HG02870 (cell line): ENCODE data around the gene AURKA.
"Not testable (repeated sequence)": the region's sequence is repeated elsewhere in the genome, so short reads cannot be mapped to it uniquely, and the experiment has no call there.

Source experiments
- ATAC-seq: cut with Tn5 transposase; IDR thresholded peaks from one replicate; pipeline ENCODE4 v1.9.1; 2021; ENCODE audit warnings: mild to moderate bottlenecking, moderate library complexity; ENCODE audit not compliant: unreplicated experiment

AURKA gene

DNA sequence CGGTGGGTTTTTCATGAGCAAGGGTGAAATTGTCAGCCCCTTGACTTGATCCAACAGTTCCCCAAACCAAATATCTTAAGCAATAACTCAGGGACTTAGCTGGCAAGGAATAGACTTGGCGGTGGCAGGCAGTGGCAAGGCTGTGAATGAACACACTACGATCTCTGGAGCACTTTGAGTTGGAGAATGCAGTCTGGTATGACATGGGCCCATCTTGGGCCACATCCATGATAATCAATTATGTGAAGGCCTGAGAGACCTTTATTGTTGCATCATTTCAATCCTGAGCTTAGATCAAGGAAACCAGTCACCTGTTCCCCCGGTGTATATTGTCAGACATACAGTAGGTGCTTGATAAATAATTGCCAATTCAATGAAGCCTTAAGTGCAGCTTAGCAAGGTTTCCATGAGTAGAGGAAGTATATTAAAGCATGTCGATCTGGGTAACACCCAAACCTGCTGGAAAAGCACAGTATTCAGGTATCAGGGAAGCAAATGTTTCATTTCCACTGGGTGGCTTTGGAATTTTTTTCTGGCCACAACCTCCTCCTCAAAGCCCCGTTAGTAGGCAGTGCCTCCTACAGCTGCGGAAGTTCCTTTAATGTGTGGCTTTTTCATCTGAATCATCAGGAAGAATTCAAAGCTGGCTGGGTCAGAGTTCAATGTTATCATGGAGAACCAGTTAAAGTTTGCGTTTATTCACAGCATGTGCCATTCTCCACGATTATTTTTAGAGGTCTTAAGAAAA lies 30.2 kb upstream of the AURKA start:
- no peak for ATAC-seq

DNA sequence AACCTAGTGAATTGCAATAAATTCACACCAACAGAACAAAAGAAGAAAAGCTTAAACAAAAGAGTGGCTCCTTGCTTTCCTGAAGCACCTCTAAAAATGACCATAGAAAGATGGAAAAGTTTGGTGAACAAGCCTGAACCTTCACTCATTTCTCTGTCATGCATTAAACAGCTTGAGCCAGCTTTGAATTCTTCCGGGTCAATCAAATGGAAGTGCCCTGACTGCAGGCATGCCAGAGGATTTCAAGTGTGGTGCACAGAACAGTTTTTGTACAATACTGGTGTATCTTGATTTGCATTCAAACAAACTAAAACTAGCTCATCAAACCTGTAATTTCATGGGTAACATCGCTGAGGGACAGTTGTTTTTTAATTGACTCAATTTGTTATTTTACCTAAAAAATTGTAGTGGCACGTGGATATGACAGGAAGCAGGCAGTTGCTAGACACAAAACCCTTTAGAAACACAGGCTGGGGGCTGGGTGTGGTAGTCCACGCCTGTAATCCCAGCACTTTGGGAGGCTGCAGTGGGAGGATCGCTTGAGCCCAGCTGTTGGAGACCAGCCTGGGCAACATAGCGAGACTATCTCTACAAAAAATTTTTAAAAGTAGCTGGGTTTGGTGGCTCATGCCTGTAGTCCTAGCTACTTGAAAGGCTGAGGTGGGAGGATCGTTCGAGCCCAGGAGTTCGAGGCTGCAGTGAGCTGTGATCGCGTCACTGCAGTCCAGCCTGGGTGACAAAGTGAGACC lies 29.1 kb upstream of the AURKA start:
- ATAC-seq, result no peak

DNA sequence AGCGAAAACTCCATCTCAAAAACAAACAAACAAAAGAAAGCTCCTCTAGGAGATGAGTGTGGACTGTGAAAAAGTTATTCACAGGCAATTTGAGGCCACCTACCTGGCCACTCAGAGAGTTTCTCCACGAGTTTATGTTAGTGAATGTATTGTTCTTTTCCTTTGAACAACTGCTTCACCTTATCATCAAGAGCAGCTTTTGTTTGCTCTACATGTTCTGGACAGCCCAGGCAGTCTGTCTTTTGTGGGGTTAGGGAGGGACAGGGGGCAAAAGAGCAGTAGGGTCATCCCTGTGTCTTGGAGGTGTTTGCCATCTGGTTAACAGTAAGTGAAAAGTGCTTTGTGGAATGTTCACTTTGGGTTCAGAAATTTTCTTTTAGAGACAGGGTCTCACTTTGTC lies 28.0 kb upstream of the AURKA start:
- ATAC-seq, result no peak

DNA sequence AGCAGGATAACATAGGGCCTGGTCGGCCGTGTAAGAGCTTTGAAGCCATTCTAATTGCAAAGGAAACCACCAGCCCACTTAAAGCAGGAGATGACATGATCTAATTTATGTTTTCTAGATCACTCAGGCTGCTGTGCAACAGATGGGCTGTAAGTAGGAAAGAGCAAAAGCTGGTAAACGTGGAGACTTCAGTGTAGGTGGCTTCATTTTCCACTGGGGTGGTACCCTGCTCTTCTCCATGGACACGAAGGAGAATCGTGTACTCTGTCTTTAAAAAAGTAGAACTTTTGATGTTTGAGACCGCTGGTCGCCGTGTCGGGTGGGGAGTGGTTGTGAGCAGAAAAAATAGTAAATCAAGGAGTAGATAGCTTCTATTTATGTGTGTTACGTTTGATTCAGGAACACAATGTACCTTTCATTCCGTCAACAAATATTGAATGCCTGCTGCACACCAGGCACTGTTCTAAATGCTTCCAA lies 26.4 kb upstream of the AURKA start:
- no peak for ATAC-seq

DNA sequence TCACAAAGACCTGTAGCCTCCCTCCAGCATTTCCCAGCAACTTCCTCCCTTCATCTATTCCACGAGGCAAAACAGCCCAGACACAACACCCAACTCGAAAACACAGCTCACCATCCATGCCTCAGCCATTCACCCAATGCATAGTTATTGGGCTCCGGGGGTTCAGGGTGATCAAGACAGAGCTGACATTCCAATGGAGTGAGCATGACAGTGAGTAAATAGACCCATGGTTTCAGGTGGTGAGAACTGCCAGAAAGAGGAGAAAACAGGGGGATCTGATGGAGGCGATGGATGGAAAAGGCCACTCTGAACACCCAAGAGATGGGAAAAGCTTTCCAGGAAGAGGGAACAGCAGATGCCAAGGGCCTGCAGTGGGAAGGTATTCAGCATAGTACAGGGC lies 25.9 kb upstream of the AURKA start:
- no peak for ATAC-seq

DNA sequence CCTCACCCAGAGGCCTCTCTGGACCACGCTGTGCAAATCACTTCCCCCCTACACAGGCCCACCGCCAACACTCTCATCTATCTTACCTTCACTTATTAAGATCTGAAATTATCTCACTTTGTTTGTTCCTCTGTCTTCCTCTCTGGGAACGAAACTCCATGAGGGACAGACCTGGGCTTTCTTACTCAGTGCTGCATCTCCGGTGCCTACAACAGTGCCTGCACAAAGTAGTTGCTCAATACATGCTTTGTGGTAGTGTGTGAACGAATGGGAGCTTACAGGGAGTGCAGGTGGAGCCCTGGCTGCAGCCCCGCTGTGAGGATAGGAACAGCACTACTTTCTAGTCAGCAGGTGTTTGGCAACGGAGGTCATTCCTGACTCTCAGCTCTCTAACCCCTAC lies 25.4 kb upstream of the AURKA start:
- ATAC-seq, result no peak

DNA sequence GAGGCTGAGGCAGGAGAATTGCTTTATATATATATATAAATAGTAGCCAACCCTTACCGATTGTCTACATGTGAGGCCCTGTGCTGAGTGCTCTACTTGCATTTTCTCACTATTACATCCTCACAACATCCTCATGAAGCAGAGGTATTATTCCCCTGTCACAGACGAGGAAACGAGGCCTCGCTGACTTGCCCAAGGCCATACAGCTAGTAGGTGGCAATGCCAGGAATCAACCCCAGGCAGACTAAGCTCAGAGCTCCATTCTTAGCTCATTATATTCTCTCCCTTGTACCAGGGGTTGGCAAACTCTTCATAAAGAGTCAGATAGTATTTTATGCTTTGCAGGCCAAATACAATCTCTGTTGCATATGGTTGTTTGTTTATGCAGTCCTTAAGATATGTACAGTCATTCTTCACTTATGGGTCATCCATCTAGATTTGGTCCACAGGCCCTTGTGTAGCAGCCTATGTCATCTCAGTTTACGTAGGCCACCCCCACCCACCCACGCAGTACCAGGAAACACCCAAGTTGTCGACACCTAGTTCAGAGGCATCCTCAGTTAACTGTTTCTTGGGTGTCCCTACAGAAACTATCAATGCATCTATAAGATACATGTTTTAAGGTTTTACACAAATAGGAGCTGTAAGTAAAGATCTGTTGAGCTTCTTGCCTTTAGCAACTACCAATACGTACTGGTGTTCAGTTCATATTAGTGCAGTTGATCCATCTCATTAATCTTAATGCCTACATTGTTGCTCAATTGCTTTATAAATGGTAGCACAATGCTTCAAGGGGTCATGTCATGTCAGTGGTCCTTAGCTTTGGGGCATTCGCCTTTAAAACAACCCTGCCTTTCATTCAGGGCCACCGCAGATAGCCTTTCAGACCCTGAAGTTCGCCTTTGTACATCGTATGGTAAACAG lies 23.1 kb upstream of the AURKA start:
- no peak for ATAC-seq

DNA sequence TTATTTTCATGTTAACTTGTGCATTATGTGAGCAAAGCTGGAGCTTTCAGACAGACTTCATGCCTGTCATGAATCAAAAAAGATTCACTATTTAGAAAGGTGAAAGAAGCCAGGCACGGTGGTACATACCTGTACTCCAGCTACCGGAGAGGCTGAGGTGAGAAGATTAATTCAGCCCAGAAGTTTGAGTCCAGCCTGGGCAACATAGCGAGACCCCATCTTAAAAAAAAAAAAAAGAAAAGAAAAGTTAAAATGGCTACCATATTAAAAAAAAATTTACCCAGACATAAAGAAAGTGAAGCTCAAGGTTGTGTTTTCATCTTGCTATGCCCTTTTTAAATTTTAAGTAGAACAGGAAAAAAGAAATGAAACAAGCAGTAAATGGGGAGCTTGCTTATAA lies 20.9 kb upstream of the AURKA start:
- ATAC-seq, result no peak

DNA sequence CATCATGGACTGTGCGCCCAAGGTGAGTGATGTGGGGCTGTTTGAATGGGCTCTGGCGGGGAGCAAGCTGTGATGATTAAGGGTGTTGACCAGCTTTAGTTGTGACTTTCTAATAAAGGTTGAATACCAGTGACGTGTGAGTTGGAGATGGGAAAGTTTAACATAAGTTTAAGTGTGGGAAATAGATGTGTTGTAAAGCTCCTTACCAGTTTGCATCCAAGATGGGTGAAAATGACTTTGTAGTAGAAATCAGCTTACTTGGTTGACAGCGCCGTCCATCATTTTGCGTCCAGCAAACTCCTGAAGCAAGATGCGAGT lies 20.4 kb upstream of the AURKA start:
- ATAC-seq, result no peak

DNA sequence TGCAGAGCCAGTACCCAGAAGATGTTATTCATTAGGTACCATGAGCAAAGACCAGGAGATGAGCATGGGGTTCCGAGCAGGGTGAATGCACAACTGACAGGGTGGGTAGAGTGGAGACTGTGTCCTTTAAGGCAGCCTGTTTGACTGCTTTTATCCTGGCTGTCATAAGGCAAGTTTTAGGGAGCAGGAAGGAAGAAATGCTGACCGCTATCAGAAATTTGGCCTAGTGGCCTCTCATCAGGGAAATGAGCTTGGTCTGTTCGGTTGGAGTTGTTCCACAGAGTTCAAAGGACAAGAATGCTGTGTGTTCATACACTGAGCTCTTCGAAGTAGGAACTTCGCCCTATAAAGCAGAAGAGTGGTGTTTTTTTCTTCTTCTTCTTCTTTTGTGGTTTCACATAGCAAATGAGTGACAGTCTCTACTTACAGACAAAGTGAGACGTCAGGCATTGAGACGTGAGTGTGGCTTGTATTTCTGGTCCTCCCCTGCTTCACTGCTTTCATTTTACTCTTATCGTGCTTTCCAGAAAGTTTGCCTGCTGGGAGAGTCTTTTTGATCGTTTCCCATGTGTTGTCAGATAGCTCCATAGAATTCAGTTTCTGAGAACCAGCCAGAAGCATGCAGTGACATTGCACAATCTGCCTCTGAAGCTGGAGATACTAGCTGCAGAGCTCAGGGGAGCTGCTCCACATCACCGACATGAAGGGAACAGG lies 19.9 kb upstream of the AURKA start, which contains the start of gene CASS4:
CASS4 (plus strand) TSS at position 502 of the 714 bp plus-strand sequence; CDS start at position 701, 199 bp downstream.
- peak; percentile 66 for ATAC-seq

DNA sequence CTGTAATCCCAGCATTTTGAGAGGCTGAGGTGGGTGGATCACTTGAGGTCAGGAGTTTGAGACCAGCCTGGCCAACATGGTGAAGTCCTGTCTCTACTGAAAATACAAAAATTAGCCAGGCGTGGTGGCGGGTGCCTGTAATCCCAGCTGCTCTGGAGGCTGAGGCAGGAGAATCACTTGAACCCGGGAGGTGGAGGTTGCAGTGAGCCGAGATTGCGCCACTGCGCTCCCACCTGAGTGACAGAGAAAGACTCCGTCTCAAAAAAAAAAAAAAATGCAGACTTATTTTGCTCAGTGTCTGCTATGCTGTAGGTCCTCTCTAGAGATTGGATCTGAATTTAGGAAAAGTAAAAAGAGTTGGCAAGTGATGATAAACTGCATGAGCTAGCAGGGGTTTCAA lies 19.3 kb upstream of the AURKA start:
- ATAC-seq, result not testable (repeated sequence)

DNA sequence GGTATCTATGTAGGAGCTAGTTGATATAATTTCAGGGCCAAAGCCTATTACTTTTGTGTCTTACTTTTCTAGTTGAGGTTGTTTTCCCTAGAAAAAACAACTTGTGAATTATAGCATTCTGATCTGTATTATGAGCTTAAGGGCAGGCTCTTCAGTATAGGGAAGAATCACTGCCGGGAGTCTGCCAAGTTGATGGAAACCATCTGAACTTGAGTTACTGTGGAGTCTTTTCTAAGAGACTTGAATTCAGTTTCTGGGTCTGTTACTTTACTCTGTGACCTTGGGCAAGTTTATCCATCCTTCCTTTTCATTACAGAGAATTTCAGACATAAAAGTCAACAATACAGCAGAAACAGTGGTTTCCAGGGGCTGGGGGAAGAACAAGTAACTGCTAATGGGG lies 17.9 kb upstream of the AURKA start:
- ATAC-seq, result no peak

DNA sequence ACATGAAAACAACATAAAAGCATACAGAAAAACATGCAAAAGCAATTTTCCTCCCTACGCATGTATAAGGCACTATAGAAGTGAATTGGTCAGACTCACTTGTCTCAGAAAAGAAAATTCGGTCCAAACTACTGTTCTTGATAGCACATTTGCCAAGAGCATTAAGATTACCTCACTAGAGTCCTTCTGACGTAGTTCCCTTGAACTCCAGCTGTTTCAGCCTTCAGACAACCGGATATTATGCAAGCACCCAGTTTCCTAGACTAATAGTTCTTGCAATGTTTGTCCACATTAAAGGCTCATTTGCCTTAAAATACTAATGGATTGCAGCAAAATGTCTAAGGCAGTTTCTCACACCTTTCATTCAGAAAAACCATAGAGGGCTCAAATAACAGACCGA lies 17.5 kb upstream of the AURKA start:
- ATAC-seq, result no peak

DNA sequence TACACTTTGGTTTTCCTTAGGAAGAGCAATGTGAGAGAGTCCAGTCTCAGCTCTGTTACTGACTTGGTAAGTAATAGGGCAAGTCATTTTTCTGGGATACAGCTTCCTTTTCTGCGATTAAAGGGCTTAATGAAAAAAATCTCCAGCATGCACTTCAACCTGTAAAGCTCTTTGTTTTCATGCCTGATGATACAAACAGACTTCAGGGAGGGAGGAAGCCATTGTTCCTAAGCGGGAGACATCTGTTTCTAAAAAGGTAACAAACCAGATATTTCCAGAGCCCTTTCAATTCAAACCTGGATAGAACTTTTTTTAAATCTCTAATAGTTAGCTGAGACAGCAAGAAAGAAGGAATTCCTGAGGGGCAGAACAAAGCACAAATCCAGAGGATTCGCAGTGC lies 14.9 kb upstream of the AURKA start:
- no peak for ATAC-seq

DNA sequence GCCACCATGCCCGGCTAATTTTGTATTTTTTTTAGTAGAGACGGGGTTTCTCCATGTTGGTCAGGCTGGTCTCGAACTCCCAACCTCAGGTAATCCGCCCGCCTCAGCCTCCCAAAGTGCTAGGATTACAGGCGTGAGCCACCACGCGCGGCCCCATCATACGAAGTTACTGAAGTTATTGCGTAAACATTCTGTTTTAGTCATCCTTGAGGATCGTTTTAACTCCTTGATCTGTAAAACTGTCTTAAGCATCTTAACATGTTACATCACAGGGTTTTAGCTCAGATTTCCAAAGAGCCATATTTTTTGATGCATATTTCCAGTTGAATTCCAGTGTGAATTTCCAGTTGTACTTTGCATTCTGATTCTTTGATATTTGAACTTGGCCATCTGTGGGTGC lies 13.3 kb upstream of the AURKA start:
- not testable (repeated sequence) for ATAC-seq

DNA sequence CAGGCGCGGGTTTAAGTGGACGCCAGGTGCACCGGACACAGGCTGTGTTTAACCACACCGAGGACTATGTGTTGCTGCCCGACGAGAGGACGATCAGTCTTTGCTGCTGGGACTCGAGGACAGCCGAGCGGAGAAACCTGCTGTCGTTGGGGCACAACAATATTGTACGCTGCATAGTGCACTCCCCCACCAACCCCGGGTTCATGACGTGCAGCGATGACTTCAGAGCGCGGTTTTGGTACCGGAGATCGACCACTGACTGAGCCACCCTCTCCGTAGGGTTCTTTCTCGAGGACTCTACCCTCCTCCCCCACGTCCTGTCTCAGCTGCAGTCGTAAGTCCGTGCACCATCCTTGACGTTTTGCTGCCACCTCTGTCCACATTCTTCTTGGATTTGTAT lies 11.4 kb upstream of the AURKA start:
- ATAC-seq, result no peak

DNA sequence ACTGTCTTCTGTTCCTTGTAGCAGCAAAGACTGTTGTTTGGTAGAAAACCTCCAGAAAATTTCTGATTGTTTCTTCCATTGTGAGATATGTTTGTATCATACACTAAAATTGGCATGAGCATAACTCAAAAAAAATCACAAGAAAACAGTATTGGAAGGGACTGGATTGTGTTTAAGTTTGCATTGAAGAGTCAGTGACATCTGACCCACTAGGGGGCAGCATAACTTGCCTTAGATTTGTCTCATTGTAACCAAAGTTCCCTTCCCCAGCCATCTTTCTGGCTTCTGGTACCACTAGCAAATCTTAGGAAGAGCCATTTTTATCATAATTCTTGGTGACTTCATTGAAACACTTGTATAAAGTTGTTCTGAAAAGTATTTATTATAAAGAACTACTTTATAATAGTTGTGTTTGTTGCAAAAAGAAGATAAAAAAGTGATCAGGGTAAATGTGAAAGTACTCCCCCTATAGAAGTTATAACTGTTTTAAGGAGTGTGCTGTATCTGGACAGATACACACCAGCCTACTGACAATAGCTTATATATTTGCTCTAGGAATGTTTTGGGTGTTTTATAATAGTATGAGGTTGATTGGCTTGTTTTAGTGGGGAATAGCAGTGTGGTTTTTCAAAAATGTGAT lies 8.1 kb upstream of the AURKA start:
- no peak for ATAC-seq

DNA sequence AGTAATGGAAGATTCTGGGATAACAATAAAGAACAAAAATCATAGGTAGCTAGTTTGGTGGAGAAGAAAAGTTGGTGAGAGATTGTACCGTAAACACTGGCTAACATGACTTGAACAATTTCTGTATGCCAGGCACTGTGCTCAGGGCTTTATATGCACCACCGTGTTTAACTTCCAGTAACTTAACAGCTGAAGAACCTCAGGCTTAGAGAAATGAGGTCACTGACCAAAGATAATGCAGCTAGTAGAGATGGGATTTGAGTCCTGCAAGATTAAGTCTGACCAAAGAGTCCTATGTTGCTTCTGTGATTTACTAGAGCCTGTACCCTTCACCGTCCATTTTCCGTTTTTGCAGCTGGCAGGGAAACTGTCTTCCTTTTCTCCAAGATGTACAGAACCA lies 3.2 kb upstream of the AURKA start:
- no peak for ATAC-seq

DNA sequence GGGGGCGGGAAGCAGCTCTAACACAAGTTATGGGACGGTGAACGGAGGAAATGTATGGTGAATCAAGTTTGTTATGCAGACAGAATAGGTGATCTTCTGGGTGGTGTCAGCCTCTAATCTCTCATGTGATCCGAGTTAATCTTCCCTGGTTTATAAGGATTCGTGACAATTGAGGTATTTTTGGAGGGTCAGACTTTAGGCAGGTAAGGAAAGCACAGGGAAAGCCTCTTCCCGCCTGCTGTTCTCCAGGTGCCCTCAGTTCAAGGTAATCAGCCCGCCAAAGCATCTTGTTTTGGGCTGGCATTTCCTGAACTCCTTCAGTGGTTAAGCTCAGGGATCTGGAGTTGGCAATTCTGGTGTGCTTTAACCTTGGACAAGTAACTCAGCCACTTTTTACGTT lies 1.6 kb upstream of the AURKA start:
- no peak for ATAC-seq

DNA sequence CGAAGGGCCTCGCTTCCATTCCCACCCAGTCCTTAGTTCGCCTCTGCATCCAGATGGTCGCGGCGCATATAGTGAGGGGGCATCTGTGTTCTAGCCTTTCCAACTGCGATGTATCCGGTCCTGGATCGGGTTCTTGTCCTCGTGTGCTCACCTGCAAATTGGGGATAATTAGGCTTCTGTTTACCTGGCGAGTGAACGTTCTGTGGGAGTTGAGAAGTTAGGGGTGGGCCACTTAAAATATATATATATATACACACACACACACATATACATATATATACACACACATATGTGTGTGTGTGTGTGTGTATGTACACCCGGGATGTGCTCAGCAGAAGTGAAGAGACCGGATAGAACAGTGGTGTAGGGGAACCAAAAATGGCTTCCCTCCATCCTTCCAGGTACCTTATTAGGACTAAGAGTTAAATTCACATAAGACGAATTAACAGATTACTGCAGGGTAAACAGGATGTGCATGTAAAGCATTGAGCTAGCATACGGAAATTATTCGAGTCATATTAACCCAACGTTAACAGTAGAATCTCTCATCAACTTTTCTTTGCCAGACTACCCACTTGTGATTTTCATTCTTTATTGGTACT lies 967 bp upstream of the AURKA start:
- ATAC-seq, result no peak
